HUDEP-2 (cell line): Measurements from ENCODE around the gene SELENOT.
"Not testable (repeated sequence)": the region's sequence is repeated elsewhere in the genome, so short reads cannot be mapped to it uniquely, and the experiment has no call there.

Experiments used
- DNase-seq, 76 experiments: peaks; one replicate each; lab custom pipeline; 2025; ENCODE audit not compliant: unreplicated experiment in 76 of 76; lab: John Stamatoyannopoulos, UW

The SELENOT gene

GRCh38 chr3:150605998-150606641, 3.0 kb downstream of the SELENOT start:
- peak in 32 of 76 experiments; percentile 3 to 53 (median 16) for DNase-seq

- DNase-seq, result no peak
Observed at GRCh38 chr3:150607267-150608065, 4.3 kb downstream of the SELENOT start.

- DNase-seq, result no peak
Observed at GRCh38 chr3:150609988-150610387, 6.9 kb downstream of the SELENOT start.

- no peak for DNase-seq
Observed at GRCh38 chr3:150610785-150611184, 7.7 kb downstream of the SELENOT start.

- DNase-seq, result no peak
Observed at GRCh38 chr3:150611666-150612065, 8.5 kb downstream of the SELENOT start.

GRCh38 chr3:150612494-150612893, 9.4 kb downstream of the SELENOT start:
- DNase-seq, result no peak

- DNase-seq, result no peak
Observed at GRCh38 chr3:150613034-150613433, 9.9 kb downstream of the SELENOT start.

- DNase-seq, result no peak
Observed at GRCh38 chr3:150613709-150614480, 10.8 kb downstream of the SELENOT start.

- no peak for DNase-seq
Observed at GRCh38 chr3:150620002-150620689, 17.0 kb downstream of the SELENOT start.

- DNase-seq, result not testable (repeated sequence)
Observed at GRCh38 chr3:150622955-150623354, 19.8 kb downstream of the SELENOT start.

GRCh38 chr3:150623945-150624344, 20.8 kb downstream of the SELENOT start:
- DNase-seq, result no peak

GRCh38 chr3:150626148-150626930, 23.2 kb downstream of the SELENOT start:
- DNase-seq, result no peak

GRCh38 chr3:150627557-150627956, 24.4 kb downstream of the SELENOT start:
- no peak for DNase-seq

GRCh38 chr3:150631515-150632221, 28.5 kb downstream of the SELENOT start:
- peak in 13 of 76 experiments; percentile 2 to 39 (median 12) for DNase-seq

GRCh38 chr3:150635076-150635475, 32.0 kb downstream of the SELENOT start:
- DNase-seq, result peak in 1 of 76 experiments; percentile 15

GRCh38 chr3:150635526-150635925, 32.4 kb downstream of the SELENOT start:
- no peak for DNase-seq

GRCh38 chr3:150636258-150636657, 33.1 kb downstream of the SELENOT start:
- no peak for DNase-seq

- no peak for DNase-seq
Observed at GRCh38 chr3:150639262-150639661, 36.1 kb downstream of the SELENOT start.

- no peak for DNase-seq
Observed at GRCh38 chr3:150640256-150640655, 37.1 kb downstream of the SELENOT start.
